RWPE1 (cell line): ENCODE results near the gene VCL.

ENCODE experiments used
- CTCF ChIA-PET: fragments of 350-600 bp; sonication (Branson Sonifier 250); formaldehyde crosslinking; extraction: SDS; loops from one replicate; lab custom pipeline; 2021; lab: Yijun Ruan, JAX
- POLR2A ChIA-PET: fragments of 400-600 bp; formaldehyde crosslinking; extraction: SDS; loops from one replicate; lab custom pipeline; 2020; ENCODE audit warnings: antibody characterized with exemption; ENCODE audit not compliant: low non-redundant PET; lab: Yijun Ruan, JAX
- DNase-seq: peaks from one replicate; pipeline ENCODE4 v3.0.0; 2012; ENCODE audit warnings: low spot score
- H3K27ac ChIP-seq: fragments of 450-650 bp; 2 replicates; pipeline ENCODE4 v1.5.1; 2017
- CTCF ChIP-seq: fragments of 450-650 bp; conservative IDR thresholded peaks from 2 replicates; pipeline ENCODE4 v1.5.1; 2017; ENCODE audit warnings: low read depth, mild to moderate bottlenecking

The VCL gene

GRCh38 chr10:74151879-74152722 lies 154.2 kb downstream of the VCL start:
- peak overlapping the region; percentile 87 for H3K27ac ChIP-seq
- DNase-seq: no peak
- no peak for TF ChIP-seq CTCF
- CTCF ChIA-PET: interaction anchor here (0.5 to 1.3 kb wide), 4 partner anchors 10 to 84 kb away, joined by 3 to 5 read pairs (median 4); no protein-coding TSS in a partner anchor
- POLR2A ChIA-PET: no interaction called here

- CTCF ChIA-PET: interaction anchor here (0.5 to 1.4 kb wide), 5 partner anchors 9 to 985 kb away, joined by 3 to 5 read pairs (median 3); no protein-coding TSS in a partner anchor
- TF ChIP-seq CTCF: peak; percentile 49
- peak; percentile 81 for DNase-seq
- no peak overlapping the region for H3K27ac ChIP-seq
- POLR2A ChIA-PET: no interaction called here
These were observed 155.2 kb downstream of the VCL start for GRCh38 chr10:74153123-74153522.

DNA sequence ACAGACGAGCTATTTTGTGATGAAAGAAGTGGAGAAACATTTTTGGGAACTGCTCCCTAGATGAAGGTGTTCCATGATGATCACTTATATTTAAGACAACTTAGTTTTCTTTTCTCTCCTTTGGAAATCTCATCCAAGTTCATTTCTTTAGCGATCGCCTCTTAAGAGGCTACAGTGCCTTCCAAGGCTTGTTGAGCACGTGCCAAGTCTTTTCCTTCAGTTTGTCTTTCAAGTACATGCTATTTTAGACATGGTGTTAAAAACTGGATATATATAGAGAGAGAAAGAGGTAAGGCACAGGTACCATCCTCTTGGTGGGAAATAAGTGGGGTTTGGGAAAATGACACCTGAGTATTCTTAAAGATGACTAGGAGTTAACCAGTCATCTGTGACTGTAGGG lies 155.8 kb downstream of the VCL start:
- no peak for DNase-seq
- ChIA-PET CTCF (interaction anchor here (0.5 to 1.4 kb wide), 4 partner anchors 8 to 30 kb away, joined by 3 to 5 read pairs (median 4); no protein-coding TSS in a partner anchor), POLR2A (interaction anchor here (0.6 kb wide), 1 partner anchor 737 kb away, joined by 4 read pairs; no protein-coding TSS in a partner anchor)
- TF ChIP-seq CTCF: no peak
- H3K27ac ChIP-seq: no peak overlapping the region

DNA sequence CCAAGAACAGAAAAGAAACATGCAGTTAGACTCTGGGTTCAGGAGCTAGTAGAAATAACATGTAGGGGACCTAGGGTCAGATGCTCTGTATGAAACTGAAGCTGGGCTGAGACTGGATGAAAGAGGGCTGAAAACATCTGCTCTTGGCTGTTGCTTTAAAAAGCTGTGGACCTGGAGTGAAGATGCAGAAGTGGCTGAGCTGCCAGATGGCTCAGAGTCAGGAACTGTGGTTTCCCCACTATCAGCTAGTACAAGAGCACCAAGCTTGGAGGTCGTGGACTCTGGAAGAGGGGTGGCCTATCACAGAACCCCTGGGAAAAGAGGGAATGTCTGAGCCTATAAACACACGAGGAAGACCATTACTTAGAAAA lies 159.0 kb downstream of the VCL start:
- no peak for DNase-seq
- H3K27ac ChIP-seq: no peak overlapping the region
- ChIA-PET CTCF (interaction anchor here (0.9 kb wide), 1 partner anchor 13 kb away, joined by 5 read pairs; no protein-coding TSS in a partner anchor), POLR2A (no interaction called here)
- TF ChIP-seq CTCF: no peak

GRCh38 chr10:74160013-74160412 lies 162.1 kb downstream of the VCL start:
- CTCF ChIA-PET: no interaction called here
- no peak for TF ChIP-seq CTCF
- no peak overlapping the region for H3K27ac ChIP-seq
- DNase-seq: no peak
- POLR2A ChIA-PET: interaction anchor here (1.1 kb wide), 1 partner anchor 52 kb away, joined by 3 read pairs; no protein-coding TSS in a partner anchor

- no peak overlapping the region for H3K27ac ChIP-seq
- CTCF ChIA-PET: interaction anchor here (0.6 kb wide), 1 partner anchor 15 kb away, joined by 3 read pairs; no protein-coding TSS in a partner anchor
- POLR2A ChIA-PET: no interaction called here
These were observed 165.6 kb downstream of the VCL start for GRCh38 chr10:74163319-74164068.

More at GRCh38 chr10:74163319-74164068, 165.6 kb downstream of the VCL start:
- TF ChIP-seq CTCF: no peak
- no peak for DNase-seq
